EH (cell line): ENCODE measurements around the gene MED15.
"Not testable (repeated sequence)": the region's sequence is repeated elsewhere in the genome, so short reads cannot be mapped to it uniquely, and the experiment has no call there.

Experiments
- DNase-seq: peaks from one replicate; pipeline ENCODE4 v3.0.0-alpha.2; 2015; ENCODE audit warnings: low read depth

Gene MED15

GRCh38 chr22:20602609-20603164 is 95.3 kb downstream of the MED15 start:
- no peak for DNase-seq

DNA sequence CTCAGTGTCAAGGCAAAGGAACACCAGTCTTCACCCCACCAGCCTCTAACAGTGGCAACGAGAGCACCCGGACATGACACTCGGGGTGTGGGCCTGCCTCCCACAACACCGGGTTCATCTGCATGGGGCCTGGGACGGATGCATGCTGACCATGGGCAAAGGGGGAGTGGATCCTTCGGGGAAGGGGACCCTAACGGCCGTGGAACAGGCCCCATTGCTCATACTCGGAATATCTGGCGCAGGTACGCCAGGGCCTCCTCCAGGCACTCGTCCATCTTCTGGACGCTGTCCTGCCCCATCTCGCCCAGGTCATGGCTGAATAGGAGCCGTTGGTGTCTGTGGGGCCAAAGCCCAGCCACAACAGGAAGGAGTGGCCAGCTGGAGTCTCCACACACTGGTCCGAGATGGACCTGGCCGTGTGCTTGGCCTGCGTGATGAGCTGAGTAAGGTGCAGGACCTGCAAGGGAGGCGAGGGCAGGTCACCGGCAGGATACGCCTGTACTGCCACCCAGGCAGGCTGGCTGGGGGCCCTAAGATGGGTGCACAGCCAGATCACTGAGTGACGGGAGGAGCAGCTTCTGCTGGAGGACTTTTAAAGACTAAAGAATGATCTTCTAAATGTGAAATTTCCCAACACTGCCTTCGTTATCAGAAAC is 96.8 kb downstream of the MED15 start:
- no peak for DNase-seq

DNA sequence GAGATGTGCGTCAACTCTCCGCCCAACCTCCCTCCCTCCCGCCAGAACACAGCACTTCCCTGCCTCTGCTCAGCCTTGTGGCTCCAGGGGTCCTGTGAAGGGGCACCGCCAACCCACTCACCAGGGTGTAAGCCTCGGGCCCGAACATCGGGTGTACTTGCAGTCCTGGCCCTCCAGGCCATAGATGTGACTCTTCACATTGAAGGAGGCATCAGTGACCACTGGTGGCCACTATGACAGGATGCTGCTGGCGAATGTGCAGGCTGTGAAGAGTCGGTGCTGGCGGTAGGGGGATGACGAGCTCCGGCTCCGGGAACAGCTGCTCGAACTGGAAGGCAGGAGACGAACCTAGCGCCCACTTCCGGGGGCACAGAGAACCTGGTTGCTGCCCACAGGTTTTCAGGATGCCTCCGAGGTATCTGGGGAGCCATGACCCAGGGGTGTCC is 97.4 kb downstream of the MED15 start:
- no peak for DNase-seq

- no peak for DNase-seq
These were observed 97.9 kb downstream of the MED15 start for GRCh38 chr22:20605328-20605727.

- peak; percentile 56 for DNase-seq
These were observed 98.8 kb downstream of the MED15 start for GRCh38 chr22:20606041-20606783.

- DNase-seq: no peak
These were observed 99.3 kb downstream of the MED15 start for GRCh38 chr22:20606784-20607128.

DNA sequence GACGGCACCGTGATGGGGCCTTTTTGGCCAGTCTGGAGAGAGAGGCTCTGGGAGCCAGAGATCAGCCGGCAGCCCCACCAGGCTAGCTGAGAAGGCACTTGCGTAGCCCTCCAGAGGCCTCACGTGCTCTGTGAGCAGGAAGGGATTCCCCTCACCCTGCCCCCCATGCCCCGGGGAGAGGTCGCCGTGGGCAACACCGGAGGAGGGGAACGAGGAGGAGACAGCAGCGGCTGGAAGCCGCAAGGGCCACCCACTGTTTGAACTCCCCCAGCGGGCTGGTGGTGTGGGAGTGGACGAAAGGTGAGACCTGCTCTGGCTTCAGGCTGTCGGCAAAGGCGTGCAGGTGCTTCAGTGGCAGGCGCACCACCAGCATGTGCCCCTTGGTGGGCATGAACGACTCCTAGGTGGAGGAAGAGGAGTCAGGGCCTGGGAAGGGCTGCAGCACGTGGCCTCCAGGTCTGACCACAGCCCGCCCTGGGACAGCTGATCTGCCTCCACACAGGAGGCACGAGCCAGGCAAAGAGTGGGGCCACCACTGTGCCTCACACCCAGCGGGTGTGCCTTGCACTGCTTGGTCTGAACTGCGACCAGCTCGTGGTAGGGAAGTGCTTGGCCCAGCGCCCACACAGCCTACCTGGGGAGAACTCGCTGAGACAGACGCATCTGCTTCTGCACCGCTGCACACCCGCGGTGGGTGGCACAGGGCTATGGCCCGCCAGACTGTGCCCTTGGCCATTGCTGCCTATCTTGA is 99.9 kb downstream of the MED15 start:
- no peak for DNase-seq

DNA sequence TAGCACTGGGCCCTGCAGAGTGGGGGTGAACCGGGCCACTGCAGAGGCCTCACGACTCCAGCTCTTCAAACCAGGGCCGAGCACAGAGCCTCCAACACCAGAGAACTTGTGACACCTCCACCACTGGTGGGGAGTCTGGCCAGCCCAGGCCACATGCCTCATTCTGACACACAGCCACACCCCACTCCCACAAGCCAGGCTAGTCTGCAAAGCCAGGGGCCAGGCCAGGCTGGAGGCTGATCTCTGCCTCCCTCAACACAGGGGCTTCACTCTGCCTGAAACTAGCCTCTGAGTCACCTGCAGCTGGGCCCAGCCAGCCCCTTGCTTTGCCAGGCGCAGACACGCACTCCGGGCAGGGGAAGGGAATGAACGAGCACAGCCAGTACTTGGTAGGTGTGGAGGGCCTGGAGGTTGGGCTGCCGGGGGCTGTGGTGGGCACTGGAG is 102.9 kb downstream of the MED15 start:
- no peak for DNase-seq

- DNase-seq: no peak
These were observed 103.3 kb downstream of the MED15 start for GRCh38 chr22:20610757-20611156.

DNA sequence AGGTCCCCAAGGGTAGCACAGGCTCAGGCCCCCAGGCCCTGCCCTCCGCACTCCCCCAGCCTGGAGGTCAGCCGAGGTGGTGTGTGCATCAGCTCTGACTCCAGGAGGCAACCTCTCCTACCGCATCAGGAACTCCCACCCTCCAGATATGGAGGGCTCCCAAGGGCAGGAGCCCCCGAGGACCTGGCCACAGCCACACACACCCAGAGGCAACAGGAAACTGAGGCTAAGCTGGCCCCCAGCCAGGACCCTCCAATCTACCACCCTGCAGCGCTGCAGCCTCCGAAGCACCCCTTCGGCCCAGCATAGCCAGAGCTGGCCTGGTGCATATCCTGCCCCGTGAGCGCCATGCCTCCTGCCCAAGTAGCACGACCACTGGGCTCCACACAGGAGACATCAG is 104.0 kb downstream of the MED15 start:
- no peak for DNase-seq

DNA sequence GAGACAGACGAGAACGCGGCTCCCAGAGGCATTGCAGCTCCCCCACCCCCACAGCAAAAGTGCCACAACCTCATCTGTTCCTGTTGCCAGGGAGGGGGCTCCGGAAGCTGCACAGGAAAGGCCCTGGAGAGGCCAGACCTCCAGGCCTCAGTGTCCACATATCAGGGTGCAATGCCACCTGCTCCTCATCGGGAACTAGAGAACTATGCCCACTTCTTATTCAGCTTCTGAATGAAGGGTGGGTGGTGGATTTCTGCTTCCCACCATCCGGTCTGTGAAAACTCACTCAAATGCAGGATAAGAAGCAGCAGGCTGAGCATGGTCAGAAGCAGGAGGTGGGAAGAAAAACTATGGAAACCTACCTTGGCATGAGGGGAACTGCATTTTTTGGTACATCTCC is 105.9 kb downstream of the MED15 start:
- DNase-seq: no peak

DNA sequence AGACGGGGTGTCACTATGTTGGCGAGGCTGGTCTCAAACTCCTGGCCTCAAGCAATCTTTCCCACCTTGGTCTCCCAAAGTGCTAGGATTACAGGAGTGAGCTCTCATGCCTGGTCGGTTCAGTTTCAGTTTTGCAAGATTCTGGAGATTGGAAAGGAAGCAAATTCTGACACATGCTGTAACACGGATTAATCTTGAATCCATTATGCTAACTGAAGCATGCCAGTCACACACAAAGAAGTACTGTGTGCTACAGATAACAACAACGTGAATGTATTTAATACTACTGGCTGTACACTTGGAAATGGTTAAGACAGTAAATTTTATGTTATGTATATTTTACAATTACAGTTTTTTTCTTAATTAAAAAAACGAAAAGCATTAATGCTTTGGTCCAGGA is 107.6 kb downstream of the MED15 start:
- DNase-seq: no peak

- DNase-seq: no peak
These were observed 108.4 kb downstream of the MED15 start for GRCh38 chr22:20615533-20616450.

DNA sequence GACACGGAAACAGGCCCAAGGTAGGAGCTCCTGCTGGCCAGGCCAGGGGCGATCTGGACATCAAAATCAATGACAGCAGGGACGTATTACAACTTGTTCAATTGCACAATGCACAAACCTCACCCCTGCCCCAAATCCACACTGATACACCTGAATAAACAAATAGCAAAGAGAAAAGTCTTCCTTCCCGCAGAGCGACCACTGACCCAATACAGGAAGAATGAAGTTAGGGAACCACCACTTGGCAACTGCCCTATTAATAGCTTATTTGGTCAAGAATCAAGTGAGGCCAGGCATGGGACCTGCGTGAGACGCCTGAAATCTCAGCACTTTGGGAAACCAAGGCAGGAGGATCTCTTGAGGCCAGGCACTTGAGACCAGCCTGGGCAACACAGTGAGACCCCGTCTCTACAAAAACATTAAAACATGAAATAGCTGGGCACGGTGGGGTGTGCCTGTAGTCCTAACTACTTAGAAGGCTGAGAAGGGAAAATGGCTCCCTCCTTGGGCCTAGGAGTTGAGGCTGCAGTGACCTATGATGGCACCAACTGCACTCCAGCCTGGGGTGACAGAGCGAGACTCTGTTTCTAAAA is 109.1 kb downstream of the MED15 start:
- no peak for DNase-seq

DNA sequence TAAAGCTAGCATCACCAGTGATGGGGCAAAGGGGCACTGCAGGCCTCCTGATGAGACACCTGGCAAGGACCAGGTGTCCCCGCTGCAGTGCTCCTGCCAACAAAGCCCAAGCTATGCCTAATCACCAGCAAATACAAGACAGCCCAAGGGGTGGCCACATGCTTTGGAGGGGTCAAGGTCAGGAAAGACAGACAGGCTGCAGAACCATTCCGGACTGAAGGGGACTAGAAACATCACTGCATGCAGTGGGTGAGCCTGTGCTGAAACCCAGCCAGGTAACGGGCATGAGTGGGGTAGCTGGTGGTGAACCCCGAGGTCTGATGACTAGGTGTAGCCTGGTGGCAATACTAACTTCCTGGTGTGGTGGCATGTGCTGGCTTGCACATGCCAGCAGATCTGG is 111.1 kb downstream of the MED15 start:
- no peak for DNase-seq

- DNase-seq: no peak
These were observed 111.9 kb downstream of the MED15 start for GRCh38 chr22:20619045-20619892.

DNA sequence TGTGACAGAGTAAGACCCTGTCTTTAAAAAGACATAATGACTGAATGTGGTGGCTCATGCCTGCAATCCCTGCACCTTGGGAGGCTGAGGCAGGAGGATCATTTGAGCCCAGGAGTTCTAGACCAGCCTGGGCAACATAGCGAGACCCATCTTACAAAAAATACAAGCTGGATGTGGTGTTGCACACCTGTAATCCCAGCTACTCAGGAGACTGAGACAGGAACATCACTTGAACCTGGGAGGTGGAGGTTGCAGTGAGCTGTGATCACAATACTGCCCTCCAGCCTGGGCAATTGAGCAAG is 112.4 kb downstream of the MED15 start:
- DNase-seq: not testable (repeated sequence)

DNA sequence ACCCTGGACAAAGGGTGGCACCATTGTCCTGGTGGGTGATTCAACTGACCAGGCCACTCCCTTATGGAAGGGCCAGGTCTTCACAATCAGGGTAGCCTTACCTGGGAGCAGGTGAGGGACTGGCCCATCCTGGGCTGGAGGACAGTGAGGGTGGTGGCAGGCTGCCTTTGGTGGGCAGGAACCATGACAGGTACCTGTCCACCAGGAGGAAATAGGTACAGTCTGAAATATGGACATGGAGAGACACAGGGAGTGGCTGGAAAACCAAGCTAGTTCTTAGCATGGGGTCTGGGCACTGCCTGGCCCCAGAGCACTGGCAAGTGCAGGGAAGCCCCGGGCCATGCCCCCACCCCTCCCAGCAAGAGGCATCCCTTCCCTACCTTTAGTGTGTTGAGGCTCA is 113.8 kb downstream of the MED15 start:
- DNase-seq: no peak

GRCh38 chr22:20622650-20623339 is 115.4 kb downstream of the MED15 start:
- no peak for DNase-seq

GRCh38 chr22:20624161-20624616 is 116.8 kb downstream of the MED15 start:
- peak; percentile 26 for DNase-seq
